Activated naive CD8-positive, alpha-beta T cell (primary cell): ENCODE data around the gene RNF34.
A peak's percentile ranks its signal among the peaks of the same experiment; 100 is the strongest.

Source experiments
- H3K27ac Mint-ChIP-seq: one replicate; pipeline ENCODE4 v1.8.0; 2021; ENCODE audit warnings: mixed read lengths
- H3K27me3 Mint-ChIP-seq: one replicate; pipeline ENCODE4 v1.8.0; 2021; ENCODE audit warnings: mixed read lengths
- H3K36me3 Mint-ChIP-seq: one replicate; pipeline ENCODE4 v1.8.0; 2021; ENCODE audit warnings: mixed read lengths
- H3K4me1 Mint-ChIP-seq: one replicate; pipeline ENCODE4 v1.8.0; 2021; ENCODE audit warnings: low read depth, mixed read lengths
- H3K4me3 Mint-ChIP-seq: one replicate; pipeline ENCODE4 v1.8.0; 2021; ENCODE audit warnings: mild to moderate bottlenecking, mixed read lengths
- H3K9me3 Mint-ChIP-seq: one replicate; pipeline ENCODE4 v1.8.0; 2021; ENCODE audit warnings: low read depth, mixed read lengths

Gene RNF34

DNA sequence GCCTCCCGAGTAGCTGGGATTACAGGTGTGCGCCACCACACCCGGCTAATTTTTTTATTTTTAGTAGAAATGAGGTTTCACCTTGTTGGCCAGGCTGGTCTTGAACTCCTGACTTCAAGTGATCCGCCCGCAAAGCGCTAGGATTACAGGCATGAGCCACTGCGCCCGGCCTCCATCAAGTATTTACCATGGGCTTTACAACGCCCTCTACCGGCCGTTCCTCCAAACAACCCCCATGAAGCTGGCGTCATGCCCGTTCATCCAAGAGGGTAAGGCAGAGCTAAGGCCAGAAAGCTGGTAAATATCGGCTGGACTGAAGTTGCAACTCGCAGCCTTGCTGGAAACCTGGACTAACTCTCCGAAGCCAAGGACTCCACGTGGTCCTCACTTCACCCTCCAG lies 41.6 kb downstream of the RNF34 start:
- Mint-ChIP-seq H3K36me3 (peaks cover 8% of the 10 kb centered on the region), H3K4me1 (peaks cover 2% of the 10 kb centered on the region), H3K9me3 (no peaks in the 10 kb centered on the region), H3K4me3 (no peak overlapping the region), H3K27me3 (no peaks in the 10 kb centered on the region), H3K27ac (no peak overlapping the region)

- Mint-ChIP-seq H3K36me3 (peaks cover 2% of the 10 kb centered on the region), H3K4me3 (no peak overlapping the region), H3K27ac (no peak overlapping the region), H3K9me3 (no peaks in the 10 kb centered on the region), H3K4me1 (peaks cover 2% of the 10 kb centered on the region), H3K27me3 (no peaks in the 10 kb centered on the region)
Observed at GRCh38 chr12:121442028-121442948, 42.4 kb downstream of the RNF34 start.

- Mint-ChIP-seq H3K36me3 (no peaks in the 10 kb centered on the region), H3K27ac (no peak overlapping the region), H3K4me3 (no peak overlapping the region), H3K9me3 (no peaks in the 10 kb centered on the region), H3K4me1 (peaks cover 2% of the 10 kb centered on the region), H3K27me3 (no peaks in the 10 kb centered on the region)
Observed at GRCh38 chr12:121443193-121443870, 43.4 kb downstream of the RNF34 start.

DNA sequence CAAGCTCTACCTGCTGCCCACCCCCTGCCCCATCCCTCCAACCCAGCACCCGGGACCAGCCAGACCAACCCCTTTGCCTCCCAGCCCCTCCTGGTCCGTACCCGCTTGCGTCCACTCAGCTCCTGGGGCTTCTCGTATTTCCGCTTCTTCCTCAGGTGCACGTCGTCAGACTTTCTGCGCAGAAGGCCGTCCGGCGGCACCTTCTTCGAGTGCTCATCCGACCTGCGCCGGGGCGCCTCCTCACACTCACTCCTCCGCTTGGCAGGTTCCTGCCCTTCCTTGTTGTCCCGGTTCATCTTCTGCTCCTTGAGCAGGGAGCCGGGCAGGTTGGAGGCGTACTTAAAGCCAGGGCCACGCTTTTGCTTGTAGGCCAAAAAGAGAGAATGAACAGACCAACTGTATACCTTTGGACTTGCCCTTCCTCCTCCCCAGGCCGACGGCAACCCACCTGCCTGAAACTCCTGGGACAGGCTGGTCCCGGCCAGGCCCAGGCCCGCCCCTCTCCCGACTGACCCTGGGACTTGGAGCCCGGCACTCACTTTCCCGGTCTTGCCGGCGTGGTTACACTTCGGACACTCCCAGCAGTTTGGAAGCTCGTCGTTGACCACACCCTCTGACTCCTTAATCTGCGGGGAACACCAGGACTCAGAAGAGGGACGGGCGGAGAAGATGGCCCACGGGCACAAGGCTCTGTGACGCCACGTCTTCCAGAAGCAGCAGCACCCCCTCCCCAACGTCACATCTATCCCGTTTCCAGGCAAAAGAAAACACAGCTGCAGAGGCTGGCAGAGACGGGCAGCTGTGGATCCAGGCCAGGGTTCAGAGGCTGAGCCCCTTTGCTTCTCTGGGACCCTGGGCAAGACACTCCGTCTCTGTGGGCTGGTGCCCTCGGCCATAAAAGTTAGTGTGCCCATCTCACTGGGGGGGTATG lies 44.3 kb downstream of the RNF34 start:
- no peaks in the 10 kb centered on the region for H3K27me3 Mint-ChIP-seq
- no peak overlapping the region for H3K27ac Mint-ChIP-seq
- H3K4me1 Mint-ChIP-seq: peaks cover 2% of the 10 kb centered on the region
- H3K4me3 Mint-ChIP-seq: no peak overlapping the region
- H3K9me3 Mint-ChIP-seq: no peaks in the 10 kb centered on the region
- H3K36me3 Mint-ChIP-seq: no peaks in the 10 kb centered on the region

GRCh38 chr12:121444842-121445202 lies 44.9 kb downstream of the RNF34 start:
- Mint-ChIP-seq H3K27me3 (no peaks in the 10 kb centered on the region), H3K27ac (no peak overlapping the region), H3K36me3 (no peaks in the 10 kb centered on the region), H3K4me3 (no peak overlapping the region), H3K4me1 (peaks cover 4% of the 10 kb centered on the region), H3K9me3 (no peaks in the 10 kb centered on the region)

DNA sequence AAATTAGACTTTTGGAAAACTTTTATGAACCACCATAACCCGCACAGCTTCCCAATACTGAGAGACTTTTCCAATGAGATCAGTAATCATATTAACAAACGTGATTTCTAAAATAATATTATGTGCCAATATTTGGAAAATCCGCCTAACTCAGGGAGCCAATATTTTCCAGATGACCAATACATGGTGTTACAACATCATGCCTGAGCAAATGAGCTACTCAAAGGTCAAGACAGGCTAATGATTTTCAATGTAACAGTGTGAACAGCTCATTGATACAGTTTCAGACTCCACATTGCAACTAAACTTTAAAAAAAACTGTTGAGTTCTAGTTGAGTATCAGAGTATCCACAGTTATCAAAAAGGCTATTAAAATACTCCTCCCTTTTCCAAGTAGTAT lies 46.8 kb downstream of the RNF34 start:
- no peak overlapping the region for H3K4me3 Mint-ChIP-seq
- H3K4me1 Mint-ChIP-seq: peaks cover 9% of the 10 kb centered on the region
- peak overlapping the region; percentile 58 for H3K27ac Mint-ChIP-seq
- H3K27me3 Mint-ChIP-seq: no peaks in the 10 kb centered on the region
- no peaks in the 10 kb centered on the region for H3K9me3 Mint-ChIP-seq
- H3K36me3 Mint-ChIP-seq: no peaks in the 10 kb centered on the region

GRCh38 chr12:121448771-121449315 lies 48.9 kb downstream of the RNF34 start:
- no peaks in the 10 kb centered on the region for H3K27me3 Mint-ChIP-seq
- peaks cover 12% of the 10 kb centered on the region for H3K4me1 Mint-ChIP-seq
- H3K9me3 Mint-ChIP-seq: no peaks in the 10 kb centered on the region
- no peak overlapping the region for H3K4me3 Mint-ChIP-seq
- H3K27ac Mint-ChIP-seq: no peak overlapping the region
- peaks cover 3% of the 10 kb centered on the region for H3K36me3 Mint-ChIP-seq

GRCh38 chr12:121451961-121452339 lies 52.0 kb downstream of the RNF34 start:
- H3K27ac Mint-ChIP-seq: no peak overlapping the region
- peaks cover 3% of the 10 kb centered on the region for H3K36me3 Mint-ChIP-seq
- H3K9me3 Mint-ChIP-seq: no peaks in the 10 kb centered on the region
- no peaks in the 10 kb centered on the region for H3K27me3 Mint-ChIP-seq
- H3K4me3 Mint-ChIP-seq: no peak overlapping the region
- H3K4me1 Mint-ChIP-seq: peaks cover 27% of the 10 kb centered on the region

- no peak overlapping the region for H3K27ac Mint-ChIP-seq
- no peak overlapping the region for H3K4me3 Mint-ChIP-seq
- peaks cover 3% of the 10 kb centered on the region for H3K36me3 Mint-ChIP-seq
- H3K27me3 Mint-ChIP-seq: no peaks in the 10 kb centered on the region
- peaks cover 30% of the 10 kb centered on the region for H3K4me1 Mint-ChIP-seq
- no peaks in the 10 kb centered on the region for H3K9me3 Mint-ChIP-seq
Observed at GRCh38 chr12:121452340-121452984, 52.5 kb downstream of the RNF34 start.

- Mint-ChIP-seq H3K36me3 (peaks cover 3% of the 10 kb centered on the region), H3K27ac (no peak overlapping the region), H3K4me3 (no peak overlapping the region), H3K9me3 (no peaks in the 10 kb centered on the region), H3K4me1 (peaks cover 35% of the 10 kb centered on the region), H3K27me3 (no peaks in the 10 kb centered on the region)
Observed at GRCh38 chr12:121452985-121453360, 53.1 kb downstream of the RNF34 start.

GRCh38 chr12:121453629-121454028 lies 53.7 kb downstream of the RNF34 start:
- Mint-ChIP-seq H3K36me3 (peaks cover 3% of the 10 kb centered on the region), H3K27me3 (no peaks in the 10 kb centered on the region), H3K4me3 (no peak overlapping the region), H3K27ac (no peak overlapping the region), H3K4me1 (peaks cover 35% of the 10 kb centered on the region), H3K9me3 (no peaks in the 10 kb centered on the region)

DNA sequence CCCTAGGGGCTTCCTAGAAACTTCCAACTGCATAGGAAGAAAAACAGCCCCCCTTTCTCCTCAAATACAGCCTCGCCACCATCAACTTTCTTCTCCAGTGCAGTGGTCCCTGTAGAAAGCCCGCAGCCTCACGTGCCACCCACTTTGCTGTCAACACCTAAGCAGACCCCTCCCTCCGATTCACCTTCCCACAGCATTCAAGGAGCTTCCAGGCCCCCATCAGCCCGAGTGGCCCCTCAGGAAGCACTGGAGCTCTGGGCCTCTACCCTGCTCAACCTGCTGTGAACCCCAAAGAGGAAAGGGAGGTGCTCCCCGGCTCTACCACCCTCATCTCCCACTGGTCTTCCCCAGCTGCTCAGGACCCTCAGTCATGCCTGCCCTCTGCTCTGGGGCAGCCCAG lies 55.0 kb downstream of the RNF34 start:
- Mint-ChIP-seq H3K27ac (peak overlapping the region; percentile 46), H3K4me3 (no peak overlapping the region), H3K36me3 (peaks cover 3% of the 10 kb centered on the region), H3K27me3 (no peaks in the 10 kb centered on the region), H3K9me3 (no peaks in the 10 kb centered on the region), H3K4me1 (peaks cover 38% of the 10 kb centered on the region)

DNA sequence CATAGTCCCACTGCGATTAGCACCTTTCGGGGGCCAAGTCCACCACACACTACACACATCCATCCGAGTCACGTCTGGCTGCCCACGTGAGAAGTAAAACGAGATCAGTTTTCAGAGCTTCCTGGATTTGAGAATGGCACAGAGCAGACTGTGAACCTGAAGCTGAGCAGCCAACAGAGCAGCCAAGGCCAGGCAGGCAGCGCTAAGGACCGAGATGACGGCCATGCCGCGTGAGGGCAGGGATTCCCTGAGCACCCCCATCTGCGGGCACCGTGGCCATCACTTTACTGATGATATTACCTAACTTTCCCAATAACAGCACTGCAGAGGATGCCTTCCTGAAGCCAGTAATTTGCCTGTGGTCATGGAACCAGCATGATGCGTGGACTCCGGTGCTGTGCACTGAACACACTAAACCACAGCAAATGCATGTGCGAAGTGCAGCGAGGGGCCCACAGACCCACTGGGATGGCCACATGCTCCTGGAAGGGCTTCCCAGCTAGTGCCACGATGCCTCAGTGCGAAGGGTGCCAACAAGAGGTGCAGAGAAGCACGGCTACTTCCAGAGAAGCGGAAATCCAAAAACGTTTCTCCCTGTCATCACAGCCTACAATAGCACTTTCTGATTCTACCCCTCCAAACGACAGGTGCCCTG lies 56.0 kb downstream of the RNF34 start:
- Mint-ChIP-seq H3K4me1 (peaks cover 46% of the 10 kb centered on the region), H3K27ac (no peak overlapping the region), H3K27me3 (no peaks in the 10 kb centered on the region), H3K4me3 (no peak overlapping the region), H3K36me3 (peaks cover 3% of the 10 kb centered on the region), H3K9me3 (no peaks in the 10 kb centered on the region)

DNA sequence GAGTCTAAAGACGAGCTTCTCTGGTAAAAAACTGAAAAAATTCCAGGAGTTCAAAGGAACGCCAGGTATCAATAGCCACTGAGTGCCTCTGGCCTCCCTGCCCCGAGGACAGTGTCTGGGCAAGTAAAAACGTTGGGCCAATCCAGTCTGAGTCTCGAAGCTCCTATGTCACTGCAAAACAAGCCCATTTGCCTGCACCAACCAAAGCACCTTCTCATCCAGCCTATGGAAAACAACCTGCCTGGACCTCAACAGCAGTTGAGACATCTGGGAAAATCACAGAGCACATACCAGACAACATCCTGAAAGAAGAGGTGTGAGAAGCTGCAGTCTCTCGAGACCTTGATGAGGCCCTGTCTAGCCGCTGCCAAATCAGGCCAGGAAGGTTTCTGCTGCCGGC lies 56.6 kb downstream of the RNF34 start:
- Mint-ChIP-seq H3K9me3 (no peaks in the 10 kb centered on the region), H3K4me1 (peaks cover 48% of the 10 kb centered on the region), H3K27me3 (no peaks in the 10 kb centered on the region), H3K27ac (no peak overlapping the region), H3K36me3 (peaks cover 3% of the 10 kb centered on the region), H3K4me3 (no peak overlapping the region)
